ENCODE data around the gene DHX32.

DNA sequence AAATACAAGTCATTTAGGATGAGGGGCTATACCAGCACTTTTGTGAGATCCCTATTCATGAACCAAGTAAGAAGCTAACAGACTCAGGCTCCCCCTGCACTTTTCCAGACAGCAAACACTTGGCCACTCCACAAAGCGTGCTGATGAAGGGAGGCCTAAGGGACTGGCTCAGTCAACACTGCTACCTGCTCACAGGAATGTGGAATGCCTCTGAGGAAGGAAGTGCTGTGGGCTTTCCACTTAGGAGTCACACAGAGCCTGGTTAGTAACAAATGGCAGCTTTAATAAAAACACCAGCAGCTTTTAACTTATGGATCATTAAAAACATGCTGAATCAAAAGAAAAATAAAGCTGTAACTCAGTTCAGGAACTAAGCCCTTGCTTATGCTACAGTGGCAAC is 73.0 kb downstream of the DHX32 start:
- TF ChIP-seq, protein P1, sequence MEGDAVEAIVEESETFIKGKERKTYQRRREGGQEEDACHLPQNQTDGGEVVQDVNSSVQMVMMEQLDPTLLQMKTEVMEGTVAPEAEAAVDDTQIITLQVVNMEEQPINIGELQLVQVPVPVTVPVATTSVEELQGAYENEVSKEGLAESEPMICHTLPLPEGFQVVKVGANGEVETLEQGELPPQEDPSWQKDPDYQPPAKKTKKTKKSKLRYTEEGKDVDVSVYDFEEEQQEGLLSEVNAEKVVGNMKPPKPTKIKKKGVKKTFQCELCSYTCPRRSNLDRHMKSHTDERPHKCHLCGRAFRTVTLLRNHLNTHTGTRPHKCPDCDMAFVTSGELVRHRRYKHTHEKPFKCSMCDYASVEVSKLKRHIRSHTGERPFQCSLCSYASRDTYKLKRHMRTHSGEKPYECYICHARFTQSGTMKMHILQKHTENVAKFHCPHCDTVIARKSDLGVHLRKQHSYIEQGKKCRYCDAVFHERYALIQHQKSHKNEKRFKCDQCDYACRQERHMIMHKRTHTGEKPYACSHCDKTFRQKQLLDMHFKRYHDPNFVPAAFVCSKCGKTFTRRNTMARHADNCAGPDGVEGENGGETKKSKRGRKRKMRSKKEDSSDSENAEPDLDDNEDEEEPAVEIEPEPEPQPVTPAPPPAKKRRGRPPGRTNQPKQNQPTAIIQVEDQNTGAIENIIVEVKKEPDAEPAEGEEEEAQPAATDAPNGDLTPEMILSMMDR (IDR thresholded peaks at IDR 0.05): no peak
- TF ChIP-seq EZH2 (IDR thresholded peaks at IDR 0.05; ENCODE audit: borderline replicate concordance, insufficient read depth, low read depth, low read length, poor library complexity, severe bottlenecking): no peak
